Measurements from ENCODE around the gene SINHCAF.
"Not testable (repeated sequence)": the region's sequence is repeated elsewhere in the genome, so short reads cannot be mapped to it uniquely, and the experiment has no call there.

SINHCAF gene

GRCh38 chr12:31278832-31279231 lies 47.1 kb downstream of the SINHCAF start:
- no peak for DNase-seq
- Mint-ChIP-seq H3K36me3 (peaks cover 46% of the 10 kb centered on the region), H3K27ac (no peak overlapping the region), H3K4me3 (no peak overlapping the region), H3K27me3 (no peaks in the 10 kb centered on the region), H3K9me3 (no peaks in the 10 kb centered on the region), H3K4me1 (no peaks in the 10 kb centered on the region)
- CTCF ChIA-PET = no interaction called here

DNA sequence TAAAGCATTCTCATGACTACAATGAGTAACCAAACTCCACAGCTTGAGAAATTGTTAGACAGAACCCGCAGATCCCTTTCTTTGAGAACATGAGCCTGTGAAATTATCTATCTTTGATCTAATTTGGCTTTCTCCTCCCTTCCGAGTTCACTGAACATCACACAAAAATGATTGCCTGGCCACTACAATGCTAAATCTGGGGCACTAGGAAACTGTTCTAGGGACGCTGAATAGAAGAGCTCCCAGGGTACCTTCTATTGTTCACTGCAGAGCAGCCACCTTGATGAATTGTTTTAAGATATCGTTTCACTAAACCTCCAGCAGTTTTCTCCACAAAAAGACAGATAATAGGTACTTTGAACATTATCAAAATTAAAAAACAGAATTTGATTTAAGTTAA lies 47.5 kb downstream of the SINHCAF start:
- Mint-ChIP-seq H3K4me3 (no peak overlapping the region), H3K27ac (no peak overlapping the region), H3K36me3 (peaks cover 46% of the 10 kb centered on the region), H3K4me1 (no peaks in the 10 kb centered on the region), H3K9me3 (no peaks in the 10 kb centered on the region), H3K27me3 (no peaks in the 10 kb centered on the region)
- CTCF ChIA-PET = no interaction called here
- DNase-seq = no peak

DNA sequence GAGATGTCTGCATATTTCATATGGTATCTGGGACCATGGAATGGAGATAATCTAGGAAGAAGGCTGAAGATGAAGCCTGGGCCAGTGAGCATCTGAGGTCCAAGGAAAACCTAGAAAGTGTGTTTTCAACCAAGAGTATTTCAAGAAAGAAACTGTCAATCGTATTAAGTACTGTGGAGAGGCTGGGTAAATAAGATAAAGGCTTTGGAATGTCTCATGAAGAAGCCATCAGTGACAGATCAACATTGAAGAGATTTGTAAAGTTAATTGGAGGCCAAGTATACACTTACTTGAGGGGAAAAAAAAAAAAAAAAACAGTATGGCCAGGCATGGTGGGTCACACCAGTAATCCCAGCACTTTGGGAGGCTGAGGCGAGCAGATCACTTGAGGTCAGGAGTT lies 48.9 kb downstream of the SINHCAF start:
- Mint-ChIP-seq H3K27me3 (no peaks in the 10 kb centered on the region), H3K27ac (no peak overlapping the region), H3K4me1 (no peaks in the 10 kb centered on the region)

DNA sequence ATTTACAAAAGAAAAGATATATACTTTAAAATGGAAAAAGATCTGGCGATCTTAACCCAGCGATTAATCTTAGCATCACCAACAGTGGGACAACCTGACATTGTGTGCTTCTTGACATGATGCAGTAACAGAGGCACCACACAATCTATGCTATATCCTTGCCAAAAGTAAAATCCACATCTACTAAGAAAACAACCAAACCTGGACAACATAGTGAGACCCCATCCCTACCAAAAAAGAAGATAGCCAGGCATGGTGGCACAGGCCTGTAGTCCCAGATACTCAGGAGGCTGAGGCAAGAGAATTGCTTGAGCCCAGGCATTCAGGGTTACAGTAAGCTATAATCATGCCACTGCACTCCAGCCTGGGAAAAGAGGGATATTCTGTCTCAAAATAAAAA lies 50.5 kb downstream of the SINHCAF start:
- no peaks in the 10 kb centered on the region for H3K9me3 Mint-ChIP-seq
- no peaks in the 10 kb centered on the region for H3K27me3 Mint-ChIP-seq
- no peaks in the 10 kb centered on the region for H3K4me1 Mint-ChIP-seq
- H3K27ac Mint-ChIP-seq = no peak overlapping the region
- H3K36me3 Mint-ChIP-seq = peaks cover 37% of the 10 kb centered on the region
- DNase-seq = no peak
- no peak overlapping the region for H3K4me3 Mint-ChIP-seq
- CTCF ChIA-PET = interaction anchor here (1.2 kb wide), 2 partner anchors 87 to 427 kb away, joined by 3 read pairs; no protein-coding TSS in a partner anchor

More for the DNA sequence above, 48.9 kb downstream of the SINHCAF start:
- Mint-ChIP-seq H3K4me3 (no peak overlapping the region), H3K9me3 (no peaks in the 10 kb centered on the region), H3K36me3 (peaks cover 41% of the 10 kb centered on the region)
- CTCF ChIA-PET = no interaction called here
- no peak for DNase-seq

- CTCF ChIA-PET = interaction anchor here (1.2 kb wide), 2 partner anchors 88 to 426 kb away, joined by 3 read pairs; no protein-coding TSS in a partner anchor
Observed at GRCh38 chr12:31274520-31275300, 51.2 kb downstream of the SINHCAF start.

DNA sequence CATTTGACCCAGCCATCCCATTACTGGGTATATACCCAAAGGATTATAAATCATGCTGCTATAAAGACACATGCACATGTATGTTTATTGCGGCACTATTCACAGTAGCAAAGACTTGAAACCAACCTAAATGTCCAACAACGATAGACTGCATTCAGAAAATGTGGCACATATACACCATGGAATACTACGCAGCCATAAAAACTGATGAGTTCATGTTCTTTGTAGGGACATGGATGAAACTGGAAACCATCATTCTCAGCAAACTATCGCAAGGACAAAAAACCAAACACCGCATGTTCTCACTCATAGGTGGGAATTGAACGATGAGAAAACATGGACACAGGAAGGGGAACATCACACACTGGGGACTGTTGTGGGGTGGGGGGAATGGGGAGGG lies 52.2 kb downstream of the SINHCAF start:
- H3K36me3 Mint-ChIP-seq = peaks cover 36% of the 10 kb centered on the region
- not testable (repeated sequence) for H3K27ac Mint-ChIP-seq, H3K4me1 Mint-ChIP-seq, H3K4me3 Mint-ChIP-seq, H3K27me3 Mint-ChIP-seq, DNase-seq, H3K9me3 Mint-ChIP-seq
- CTCF ChIA-PET = interaction anchor here (3.1 kb wide), 1 partner anchor 426 kb away, joined by 27 read pairs; no protein-coding TSS in a partner anchor

More at GRCh38 chr12:31274520-31275300, 51.2 kb downstream of the SINHCAF start:
- no peak overlapping the region for H3K4me3 Mint-ChIP-seq
- DNase-seq = no peak
- no peaks in the 10 kb centered on the region for H3K9me3 Mint-ChIP-seq
- H3K27me3 Mint-ChIP-seq = no peaks in the 10 kb centered on the region
- peaks cover 37% of the 10 kb centered on the region for H3K36me3 Mint-ChIP-seq
- peak overlapping the region; percentile 53 for H3K27ac Mint-ChIP-seq
- no peaks in the 10 kb centered on the region for H3K4me1 Mint-ChIP-seq

DNA sequence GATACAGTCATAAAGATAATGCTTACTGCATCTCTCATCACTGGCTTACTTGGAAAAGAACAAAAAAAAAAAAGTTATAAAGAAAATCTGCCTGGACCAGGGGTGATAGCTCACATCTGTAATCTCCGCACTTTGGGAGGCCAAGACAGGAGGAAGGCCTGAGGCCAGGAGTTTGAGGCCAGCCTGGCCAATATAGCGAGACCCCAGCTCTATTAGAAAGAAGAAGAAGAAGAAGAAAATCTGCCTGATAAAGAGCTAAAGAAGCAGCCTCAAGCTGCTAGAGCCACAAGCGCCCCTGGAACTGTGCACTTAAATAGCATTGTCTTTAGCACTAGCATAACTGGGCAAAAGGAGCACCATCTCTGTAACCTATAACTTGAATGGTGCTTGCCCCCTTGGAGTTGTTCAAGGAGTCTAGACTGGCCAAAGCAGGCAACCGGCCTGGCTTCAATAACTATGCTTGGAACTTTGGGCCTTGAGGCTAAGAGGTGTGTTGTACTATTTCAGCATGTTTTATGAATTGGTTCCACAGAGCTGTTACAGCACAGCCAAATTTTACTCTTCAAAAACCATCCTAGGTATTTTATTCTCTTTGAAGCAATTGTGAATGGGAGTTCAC lies 53.2 kb downstream of the SINHCAF start:
- Mint-ChIP-seq H3K27ac (peak overlapping the region; percentile 60), H3K9me3 (no peaks in the 10 kb centered on the region), H3K27me3 (no peaks in the 10 kb centered on the region), H3K4me1 (no peaks in the 10 kb centered on the region), H3K36me3 (peaks cover 27% of the 10 kb centered on the region), H3K4me3 (no peak overlapping the region)
- CTCF ChIA-PET = interaction anchor here (0.6 to 3.1 kb wide), 27 partner anchors 10 to 1434 kb away, joined by 3 to 27 read pairs (median 6); no protein-coding TSS in a partner anchor
- DNase-seq = no peak

- H3K36me3 Mint-ChIP-seq = peaks cover 6% of the 10 kb centered on the region
- H3K27me3 Mint-ChIP-seq = no peaks in the 10 kb centered on the region
- H3K4me1 Mint-ChIP-seq = no peaks in the 10 kb centered on the region
- H3K9me3 Mint-ChIP-seq = no peaks in the 10 kb centered on the region
- CTCF ChIA-PET = no interaction called here
- H3K4me3 Mint-ChIP-seq = no peak overlapping the region
- H3K27ac Mint-ChIP-seq = no peak overlapping the region
- no peak for DNase-seq
Observed at GRCh38 chr12:31267966-31268365, 58.0 kb downstream of the SINHCAF start.

GRCh38 chr12:31265722-31266121 lies 60.2 kb downstream of the SINHCAF start:
- Mint-ChIP-seq H3K9me3 (no peaks in the 10 kb centered on the region), H3K4me1 (no peaks in the 10 kb centered on the region), H3K27ac (no peak overlapping the region), H3K36me3 (peaks cover 6% of the 10 kb centered on the region), H3K27me3 (no peaks in the 10 kb centered on the region), H3K4me3 (no peak overlapping the region)
- no peak for DNase-seq
- CTCF ChIA-PET = no interaction called here

DNA sequence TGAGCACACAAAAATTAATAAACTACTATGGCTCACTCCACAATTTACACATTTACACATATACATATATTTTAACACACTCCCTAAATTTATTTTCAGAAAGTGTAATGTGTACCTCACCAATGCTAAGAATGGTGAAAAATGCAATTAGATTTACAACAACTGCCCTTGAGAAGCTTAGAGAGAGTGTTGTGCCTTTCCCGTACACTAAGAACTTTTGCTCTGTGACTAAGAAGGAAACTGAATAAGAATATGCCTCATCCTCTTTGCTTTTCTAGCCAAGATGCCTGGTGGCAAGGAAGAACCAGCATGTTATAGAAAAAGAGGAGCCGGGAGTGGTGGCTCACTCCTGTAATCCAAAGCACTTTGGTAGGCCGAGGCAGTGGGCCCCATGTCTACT lies 62.3 kb downstream of the SINHCAF start:
- no peaks in the 10 kb centered on the region for H3K4me1 Mint-ChIP-seq

DNA sequence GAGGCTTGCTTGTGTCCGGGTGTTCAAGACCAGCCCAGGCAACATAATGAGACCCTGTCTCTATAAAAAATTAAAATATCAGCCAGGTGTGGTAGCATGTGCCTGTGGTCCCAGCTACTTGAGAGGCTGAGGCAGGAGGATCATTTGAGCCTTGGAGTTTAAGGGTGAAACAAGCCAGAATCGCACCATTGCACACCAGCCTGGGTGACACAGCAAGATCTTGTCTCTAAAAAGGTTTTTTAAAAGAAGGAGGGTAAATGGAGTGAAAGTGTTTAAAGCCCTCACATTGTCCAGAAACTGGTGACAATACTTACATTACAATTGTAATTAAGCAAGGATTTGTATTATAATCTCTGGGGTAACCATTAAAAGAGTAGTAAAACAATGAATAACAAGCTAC lies 64.2 kb downstream of the SINHCAF start:
- Mint-ChIP-seq H3K4me1 (no peaks in the 10 kb centered on the region), H3K4me3 (no peak overlapping the region), H3K27ac (no peak overlapping the region), H3K9me3 (no peaks in the 10 kb centered on the region), H3K27me3 (peaks cover 3% of the 10 kb centered on the region), H3K36me3 (no peaks in the 10 kb centered on the region)
- CTCF ChIA-PET = interaction anchor here (2.9 kb wide), 1 partner anchor 10 kb away, joined by 20 read pairs; no protein-coding TSS in a partner anchor
- no peak for DNase-seq

More for the DNA sequence above, 62.3 kb downstream of the SINHCAF start:
- CTCF ChIA-PET = interaction anchor here (0.8 kb wide), 1 partner anchor 8 kb away, joined by 4 read pairs; no protein-coding TSS in a partner anchor
- no peak for DNase-seq
- no peaks in the 10 kb centered on the region for H3K36me3 Mint-ChIP-seq
- H3K9me3 Mint-ChIP-seq = no peaks in the 10 kb centered on the region
- no peak overlapping the region for H3K4me3 Mint-ChIP-seq
- H3K27ac Mint-ChIP-seq = no peak overlapping the region
- H3K27me3 Mint-ChIP-seq = no peaks in the 10 kb centered on the region

DNA sequence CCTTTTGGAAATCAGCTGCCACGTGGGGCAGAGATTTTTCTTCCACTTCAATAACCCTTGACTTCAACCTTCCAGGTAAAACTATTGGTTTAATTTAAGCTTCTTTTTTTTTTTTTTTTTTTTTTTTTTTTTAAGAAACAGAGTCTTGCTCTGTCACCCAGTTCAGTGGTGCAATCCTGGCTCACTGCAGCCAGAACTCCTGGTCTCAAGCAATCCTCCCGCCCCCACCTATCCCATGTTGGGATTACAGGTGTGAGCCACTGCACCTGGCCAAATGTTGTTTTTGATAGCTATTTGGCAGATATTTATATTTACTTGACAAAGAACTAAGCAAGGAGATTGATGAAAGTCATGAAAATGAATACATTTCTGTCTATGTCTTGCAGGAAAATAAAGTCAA lies 65.1 kb downstream of the SINHCAF start:
- no peak overlapping the region for H3K27ac Mint-ChIP-seq
- no peaks in the 10 kb centered on the region for H3K36me3 Mint-ChIP-seq
- no peak for DNase-seq
- H3K4me3 Mint-ChIP-seq = no peak overlapping the region
- H3K27me3 Mint-ChIP-seq = peaks cover 8% of the 10 kb centered on the region
- CTCF ChIA-PET = interaction anchor here (0.6 to 2.9 kb wide), 5 partner anchors 11 to 395 kb away, joined by 3 to 20 read pairs (median 3); no protein-coding TSS in a partner anchor
- H3K9me3 Mint-ChIP-seq = no peaks in the 10 kb centered on the region
- H3K4me1 Mint-ChIP-seq = no peaks in the 10 kb centered on the region

- CTCF ChIA-PET = interaction anchor here (1.5 kb wide), 1 partner anchor 13 kb away, joined by 6 read pairs; no protein-coding TSS in a partner anchor
- DNase-seq = no peak
- H3K9me3 Mint-ChIP-seq = no peaks in the 10 kb centered on the region
- peaks cover 12% of the 10 kb centered on the region for H3K27me3 Mint-ChIP-seq
- H3K27ac Mint-ChIP-seq = no peak overlapping the region
- no peaks in the 10 kb centered on the region for H3K36me3 Mint-ChIP-seq
- no peak overlapping the region for H3K4me3 Mint-ChIP-seq
- no peaks in the 10 kb centered on the region for H3K4me1 Mint-ChIP-seq
Observed at GRCh38 chr12:31259136-31259886, 66.6 kb downstream of the SINHCAF start.

DNA sequence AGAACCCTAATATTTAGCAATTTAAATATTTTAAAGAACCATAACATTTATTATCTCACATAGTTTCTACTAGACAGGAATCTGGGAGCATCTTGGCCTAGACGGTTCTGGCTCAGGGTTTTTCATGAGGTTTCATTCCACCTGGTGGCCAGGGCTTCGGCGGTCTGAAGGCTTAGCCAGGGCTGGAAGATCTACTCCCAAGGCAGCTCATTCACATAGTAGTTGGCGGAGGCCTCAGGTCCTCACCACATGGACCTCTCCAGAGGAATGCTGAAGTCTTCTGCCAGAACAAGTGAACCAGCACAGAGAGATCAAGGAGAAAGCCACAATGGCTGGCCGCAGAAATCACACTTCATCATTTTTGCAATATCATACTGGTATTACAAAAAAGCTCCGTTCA lies 68.2 kb downstream of the SINHCAF start:
- no peaks in the 10 kb centered on the region for H3K36me3 Mint-ChIP-seq
- no peak overlapping the region for H3K4me3 Mint-ChIP-seq
- CTCF ChIA-PET = interaction anchor here (1.5 kb wide), 1 partner anchor 14 kb away, joined by 6 read pairs; no protein-coding TSS in a partner anchor
- no peaks in the 10 kb centered on the region for H3K4me1 Mint-ChIP-seq
- DNase-seq = no peak
- no peaks in the 10 kb centered on the region for H3K9me3 Mint-ChIP-seq
- no peak overlapping the region for H3K27ac Mint-ChIP-seq
- peaks cover 16% of the 10 kb centered on the region for H3K27me3 Mint-ChIP-seq

All from activated naive CD4-positive, alpha-beta T cell treated with anti-CD3 and anti-CD28 coated beads, Interleukin-2, amount 10 ng/mL, durations not matched to agents 7 days and 5 days (primary cell).